HepG2 (cell line): ENCODE measurements around the gene SH3BP5. TPM values are rescaled to one million over a fixed set of nuclear protein-coding genes. Genes with fewer than 3 reads are reported as not detected.

Source experiments
- ATAC-seq: fragments of 200-7000 bp; cut with Tn5 transposase; 3 replicates; pipeline ENCODE4 v1.9.1; 2020; ENCODE audit warnings: mild to moderate bottlenecking, moderate library complexity
- BruUV-seq: library from RNA; stranded (reverse); fragments of 400-500 nt; replicated peaks from 2 replicates; lab custom pipeline; 2021; lab: Mats Ljungman, UMichigan
- CTCF ChIA-PET: fragments of 300-600 bp; formaldehyde crosslinking; extraction: SDS; loops from one replicate; lab custom pipeline; 2021; ENCODE audit warnings: low total read pairs, inconsistent platforms, low intra/inter-chr PET ratio; lab: Yijun Ruan, JAX
- POLR2A ChIA-PET: fragments of 350-600 bp; sonication (Branson Sonifier 250); formaldehyde crosslinking; loops from one replicate; lab custom pipeline; 2020; ENCODE audit warnings: antibody characterized with exemption, inconsistent platforms; lab: Yijun Ruan, JAX
- DNase-seq: peaks from one replicate; pipeline ENCODE4 v3.0.0-alpha.2; 2015; ENCODE audit warnings: low spot score
- FAIRE-seq: peaks from 3 replicates; lab custom pipeline; 2011; peaks lifted over from hg19 to GRCh38; lab: Jason Lieb, UNC
- H2AFZ ChIP-seq: one replicate; pipeline ENCODE4 v1.6.1; 2011; ENCODE audit warnings: low read length, inconsistent platforms
- H3K27ac ChIP-seq: fragments of 300-600 bp; 3 replicates; pipeline ENCODE4 v1.8.0; 2011; ENCODE audit warnings: mixed run types, mild to moderate bottlenecking, mixed read lengths, low read length, inconsistent platforms; ENCODE audit not compliant: insufficient read depth; ENCODE audit errors: extremely low read length
- H3K27me3 ChIP-seq, 2 experiments: fragments of 200-600 bp in 1 of 2; 2 replicates in 1 of 2; 3 replicates in 1 of 2; pipeline versions ENCODE4 v1.6.0 to v1.8.0; 2011; ENCODE audit warnings: low read length in 2 of 2, mild to moderate bottlenecking in 2 of 2, moderate library complexity in 2 of 2, inconsistent platforms in 1 of 2; ENCODE audit not compliant: insufficient read depth in 2 of 2, control insufficient read depth in 1 of 2
- H3K36me3 ChIP-seq, 2 experiments: fragments of 200-600 bp in 1 of 2; replicated peaks in 1 of 2; 2 replicates in 1 of 2; 3 replicates in 1 of 2; pipeline versions ENCODE4 v1.5.1 to v1.8.0; 2011; ENCODE audit warnings: low read length in 2 of 2, inconsistent platforms in 1 of 2; ENCODE audit not compliant: insufficient read depth in 2 of 2, control insufficient read depth in 1 of 2
- H3K4me1 ChIP-seq: 2 replicates; pipeline ENCODE4 v1.5.1; 2012; ENCODE audit warnings: low read length, inconsistent platforms; ENCODE audit not compliant: insufficient read depth
- H3K4me2 ChIP-seq: 2 replicates; pipeline ENCODE4 v1.6.0; 2011; ENCODE audit warnings: low read depth, low read length, inconsistent platforms
- H3K4me3 ChIP-seq, 3 experiments: fragments of 200-600 bp in 1 of 3; sonication (generic), shearing (Covaris generic) in 1 of 3; replicated peaks in 1 of 3; 2 replicates each; pipeline ENCODE4 v1.5.1; 2011 to 2016; ENCODE audit warnings: low read length in 3 of 3, inconsistent platforms in 2 of 3, low read depth in 2 of 3, mild to moderate bottlenecking in 2 of 3, control low read depth in 1 of 3, mixed read lengths in 1 of 3; ENCODE audit not compliant: insufficient read depth in 1 of 3
- H3K79me2 ChIP-seq: one replicate; pipeline ENCODE4 v1.6.1; 2011; ENCODE audit warnings: low read length, inconsistent platforms; ENCODE audit not compliant: insufficient read depth
- H3K9ac ChIP-seq: 2 replicates; pipeline ENCODE4 v1.6.0; 2011; ENCODE audit warnings: mild to moderate bottlenecking, low read depth, low read length, inconsistent platforms; ENCODE audit not compliant: insufficient read depth
- H3K9me3 ChIP-seq: 2 replicates; pipeline ENCODE4 v1.5.1; 2012; ENCODE audit warnings: mild to moderate bottlenecking, low read length
- H4K20me1 ChIP-seq: 2 replicates; pipeline ENCODE4 v1.6.0; 2011; ENCODE audit warnings: inconsistent platforms, mild to moderate bottlenecking, low read length, moderate library complexity; ENCODE audit not compliant: insufficient read depth
- NR1H2 ChIP-seq: sonication (generic); formaldehyde crosslinking; IDR thresholded peaks from 2 replicates; pipeline ENCODE4 v1.8.1; 2022; ENCODE audit warnings: low read depth, missing genetic modification reagents, borderline replicate concordance
- POLR2A ChIP-seq, 2 experiments: IDR thresholded peaks; 2 replicates each; pipeline ENCODE4 v1.6.1; 2011; ENCODE audit warnings: low read depth in 2 of 2, low read length in 2 of 2, mild to moderate bottlenecking in 1 of 2, moderate library complexity in 1 of 2; ENCODE audit not compliant: insufficient read depth in 1 of 2
- POLR2G ChIP-seq: fragments of 200-400 bp; formaldehyde crosslinking; IDR thresholded peaks from 2 replicates; pipeline ENCODE4 v1.6.1; 2018; ENCODE audit warnings: mild to moderate bottlenecking, low read depth, low read length, moderate library complexity
- RBM22 ChIP-seq: fragments of 200-400 bp; formaldehyde crosslinking; optimal IDR thresholded peaks from 2 replicates; pipeline ENCODE3; 2017; ENCODE audit warnings: mild to moderate bottlenecking, low read length, moderate library complexity
- WGBS: methylation state at CpG from one replicate; pipeline ENCODE4 v1.1.6; 2017; ENCODE audit warnings: low lambda C conversion rate; 5-methylcytosine and 5-hydroxymethylcytosine counted together
- in situ Hi-C: cut with HindIII; loops from 2 replicates; pipeline ENCODE4 v1.10.0; 2017; ENCODE audit warnings: low pct_unique_long_range_greater_than_20kb; ENCODE audit not compliant: extremely low pct_ligation_motif_present
- intact Hi-C: fragments of 100-400 bp; cut with micrococcal nuclease; formaldehyde crosslinking; loops from one replicate; pipeline ENCODE4 v1.10.0; 2022; ENCODE audit not compliant: unreplicated experiment
- polyA plus RNA-seq, 8 experiments: library from polyadenylated mRNA; depleted of rRNA in 3 of 8; stranded (reverse) in 7 of 8; unstranded in 1 of 8; fragments of >200 nt; fragmentation: Illumina TruSeq in 4 of 8; extraction: Trizol in 4 of 8; gene quantifications; 2 replicates each; pipeline versions ENCODE4 v1.2.1 to v1.2.3, GENCODE V29; 2011 to 2016; ENCODE audit warnings: low read depth in 4 of 8, missing spikeins in 1 of 8, mixed read lengths in 1 of 8; ENCODE audit not compliant: insufficient read depth in 1 of 8
- total RNA-seq, 5 experiments: library from RNA; depleted of rRNA; stranded (reverse); fragments of >200 nt; fragmentation: Illumina TruSeq; extraction: Trizol; gene quantifications; 2 replicates each; pipeline ENCODE4 v1.2.3, GENCODE V29; 2016; ENCODE audit warnings: low read depth in 1 of 5
- TF ChIP-seq, protein P1 (sequence below): sonication (generic); formaldehyde crosslinking; IDR thresholded peaks from 2 replicates; pipeline ENCODE4 v1.4.0; 2020; ENCODE audit warnings: mild to moderate bottlenecking, missing genetic modification reagents

SH3BP5 gene
- total and polyA plus RNA-seq, 2 of the 13 experiments (the other 11 are each of a cell fraction or from before 2014, with no cell fraction given) = 0.09 to 0.16 TPM

DNA sequence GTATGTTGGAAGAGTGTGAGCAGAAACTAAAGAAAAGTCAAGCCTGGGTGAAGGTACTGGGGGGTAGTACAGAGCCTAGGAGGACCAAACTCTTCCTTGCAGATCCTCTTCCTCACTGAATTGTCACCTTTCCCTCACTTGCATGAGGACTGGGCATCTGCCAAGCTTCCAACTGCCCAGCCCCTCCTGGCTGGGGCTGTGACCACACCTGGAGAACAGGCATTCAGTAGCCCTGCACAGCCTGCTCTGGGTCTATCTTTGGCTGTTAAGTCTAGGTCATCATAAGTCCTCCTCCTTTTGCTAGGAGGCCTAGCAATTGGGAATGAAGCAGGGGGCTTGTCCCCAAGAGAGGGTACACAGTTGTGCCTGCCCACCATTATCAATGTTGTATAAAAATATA, 71.1 kb downstream of the SH3BP5 start:
- Histone ChIP-seq H2AFZ (no peak overlapping the region), H4K20me1 (no peaks in the 10 kb centered on the region), H3K27me3 (no peaks in the 10 kb centered on the region), H3K79me2 (no peaks in the 10 kb centered on the region), H3K4me1 (no peaks in the 10 kb centered on the region), H3K9me3 (no peaks in the 10 kb centered on the region), H3K9ac (no peak overlapping the region), H3K4me3 (no peak overlapping the region), H3K36me3 (no peaks in the 10 kb centered on the region), H3K27ac (no peak overlapping the region), H3K4me2 (no peak overlapping the region)
- BruUV-seq = no TSS peak
- DNase-seq = no peak
- peak; percentile 11; the same call in 2 of the 3 replicates for ATAC-seq
- 0 out of 4 replicates have a peak, but pooled peaks of 1 of the 2 experiments have one; percentile 22 for TF ChIP-seq POLR2A (IDR thresholded peaks at IDR 0.05; ENCODE audit: insufficient read depth in 1 of 2, low read depth in 2 of 2, low read length in 2 of 2)
- TF ChIP-seq, protein P1, sequence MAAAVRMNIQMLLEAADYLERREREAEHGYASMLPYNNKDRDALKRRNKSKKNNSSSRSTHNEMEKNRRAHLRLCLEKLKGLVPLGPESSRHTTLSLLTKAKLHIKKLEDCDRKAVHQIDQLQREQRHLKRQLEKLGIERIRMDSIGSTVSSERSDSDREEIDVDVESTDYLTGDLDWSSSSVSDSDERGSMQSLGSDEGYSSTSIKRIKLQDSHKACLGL (CRISPR knock-in tag) = no peak
- intact Hi-C loops = no loop called here
- CTCF ChIA-PET = no interaction called here
- FAIRE-seq = no peak
- POLR2A ChIA-PET = no interaction called here
- in situ Hi-C loops = no loop called here

DNA sequence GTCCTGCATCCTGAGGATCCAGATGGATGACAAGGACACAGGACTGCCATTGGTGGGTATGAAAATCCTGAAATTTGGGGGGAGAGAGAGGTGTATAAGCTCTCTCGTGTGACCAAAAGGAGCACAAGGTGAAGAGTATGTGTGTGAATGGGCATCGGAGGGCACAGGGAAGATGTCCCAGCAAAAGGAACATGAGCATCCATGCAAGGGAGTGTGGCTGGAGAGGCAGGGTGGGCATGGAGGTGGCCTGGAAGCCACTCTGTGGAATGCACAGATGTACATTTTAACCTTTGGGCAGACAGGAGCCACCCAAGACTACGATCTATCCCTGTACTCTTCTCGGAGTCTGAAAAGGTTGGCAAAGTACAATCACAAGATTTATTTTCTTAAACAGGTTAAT, 71.9 kb downstream of the SH3BP5 start:
- WGBS = 93% methylated on average over 4 of the region's 4 CpGs
- Histone ChIP-seq H3K4me3 (no peak overlapping the region), H2AFZ (no peak overlapping the region), H3K9me3 (no peaks in the 10 kb centered on the region), H3K27ac (no peak overlapping the region), H4K20me1 (no peaks in the 10 kb centered on the region), H3K4me2 (no peak overlapping the region), H3K79me2 (no peaks in the 10 kb centered on the region), H3K36me3 (peaks cover 0 to 5% of the 10 kb centered on the region in 2 experiments; a peak in 2 of 5 replicates), H3K4me1 (no peaks in the 10 kb centered on the region), H3K27me3 (no peaks in the 10 kb centered on the region), H3K9ac (no peak overlapping the region)
- FAIRE-seq (no peak), ATAC-seq (no peak), DNase-seq (no peak)
- TF ChIP-seq RBM22 (peak; percentile 22), NR1H2 (CRISPR knock-in tag) (no peak), POLR2G (peak; percentile 17; the same call in 1 of the 2 replicates)
- CTCF ChIA-PET = no interaction called here
- in situ Hi-C loops (no loop called here), intact Hi-C loops (no loop called here)
- POLR2A ChIA-PET = no interaction called here
- no TSS peak for BruUV-seq
